Tibial nerve (tissue), 4 donors: ENCODE measurements around the gene PRIM2.

Experiments
- EP300 ChIP-seq, 2 donors: sonication (generic); formaldehyde crosslinking; IDR thresholded peaks; one replicate each; pipeline ENCODE4 v1.6.1; 2017; ENCODE audit warnings: antibody characterized with exemption in 2 of 2, mild to moderate bottlenecking in 1 of 2
- POLR2A ChIP-seq, 2 donors: fragments of 450-650 bp; IDR thresholded peaks; one replicate each; pipeline ENCODE4 v1.6.1; 2017; ENCODE audit warnings: antibody characterized with exemption in 2 of 2, mild to moderate bottlenecking in 2 of 2, moderate library complexity in 2 of 2
- TF ChIP-seq, protein P1 (sequence below), 5 experiments: fragments of 200-600 bp in 3 of 5; fragments of 450-650 bp in 2 of 5; sonication (generic) in 3 of 5; IDR thresholded peaks; one replicate each; pipeline ENCODE4 v1.5.1; 2016 to 2019; ENCODE audit warnings: antibody characterized with exemption in 5 of 5, mild to moderate bottlenecking in 3 of 5, moderate library complexity in 2 of 5

DNA sequence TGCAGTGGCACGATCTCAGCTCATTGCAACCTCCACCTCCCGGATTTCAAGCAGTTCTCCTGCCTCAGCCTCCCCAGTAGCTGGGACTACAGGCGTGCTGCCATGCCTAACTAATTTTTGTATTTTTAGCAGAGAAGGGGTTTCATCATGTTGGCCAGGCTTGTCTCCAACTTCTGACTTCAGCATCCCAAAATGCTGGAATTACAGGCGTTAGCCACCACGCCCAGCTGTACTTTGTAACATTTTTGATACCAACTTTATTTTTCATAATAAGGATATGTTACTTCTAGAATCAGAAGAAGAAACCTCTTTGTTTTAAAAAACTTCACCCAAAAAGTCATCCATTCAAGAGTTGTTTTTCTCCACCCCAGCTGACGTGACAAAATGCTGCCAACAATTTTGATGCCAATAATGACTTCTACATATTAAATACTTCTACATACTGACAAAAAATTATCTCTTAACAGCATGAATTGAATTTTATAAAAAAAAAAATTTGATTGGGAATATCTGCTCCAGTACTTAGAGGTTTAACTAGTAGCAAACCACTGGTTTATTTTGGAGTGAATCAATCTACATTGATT, 22.5 kb upstream of the PRIM2 start:
- TF ChIP-seq, protein P1, sequence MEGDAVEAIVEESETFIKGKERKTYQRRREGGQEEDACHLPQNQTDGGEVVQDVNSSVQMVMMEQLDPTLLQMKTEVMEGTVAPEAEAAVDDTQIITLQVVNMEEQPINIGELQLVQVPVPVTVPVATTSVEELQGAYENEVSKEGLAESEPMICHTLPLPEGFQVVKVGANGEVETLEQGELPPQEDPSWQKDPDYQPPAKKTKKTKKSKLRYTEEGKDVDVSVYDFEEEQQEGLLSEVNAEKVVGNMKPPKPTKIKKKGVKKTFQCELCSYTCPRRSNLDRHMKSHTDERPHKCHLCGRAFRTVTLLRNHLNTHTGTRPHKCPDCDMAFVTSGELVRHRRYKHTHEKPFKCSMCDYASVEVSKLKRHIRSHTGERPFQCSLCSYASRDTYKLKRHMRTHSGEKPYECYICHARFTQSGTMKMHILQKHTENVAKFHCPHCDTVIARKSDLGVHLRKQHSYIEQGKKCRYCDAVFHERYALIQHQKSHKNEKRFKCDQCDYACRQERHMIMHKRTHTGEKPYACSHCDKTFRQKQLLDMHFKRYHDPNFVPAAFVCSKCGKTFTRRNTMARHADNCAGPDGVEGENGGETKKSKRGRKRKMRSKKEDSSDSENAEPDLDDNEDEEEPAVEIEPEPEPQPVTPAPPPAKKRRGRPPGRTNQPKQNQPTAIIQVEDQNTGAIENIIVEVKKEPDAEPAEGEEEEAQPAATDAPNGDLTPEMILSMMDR (IDR thresholded peaks at IDR 0.05), result no peak
- TF ChIP-seq POLR2A (IDR thresholded peaks at IDR 0.05) (no peak), EP300 (IDR thresholded peaks at IDR 0.05) (peak in 1 of 2 donors; percentile 40)
